Peyer's patch (tissue), 4 donors: ENCODE results near the gene POU2AF3. TPM values are rescaled to one million over a fixed set of nuclear protein-coding genes. Genes with fewer than 3 reads are reported as not detected.

ENCODE experiments used
- DNase-seq, 3 donors: peaks; one replicate each; pipeline ENCODE4 v3.0.0-alpha.2; 2017 to 2019
- H3K27ac ChIP-seq, 4 donors: fragments of 200-600 bp; sonication (generic); one replicate each; pipeline ENCODE4 v1.5.1; 2016 to 2019
- H3K27me3 ChIP-seq, 2 donors: fragments of 200-600 bp; sonication (generic); one replicate each; pipeline ENCODE4 v1.5.1; 2019
- H3K36me3 ChIP-seq, 3 donors: fragments of 200-600 bp; sonication (generic); one replicate each; pipeline ENCODE4 v1.5.1; 2016 to 2019
- H3K4me1 ChIP-seq, 4 donors: fragments of 200-600 bp; sonication (generic); one replicate each; pipeline ENCODE4 v1.5.1; 2016 to 2019
- H3K4me3 ChIP-seq, 4 donors: fragments of 200-600 bp; sonication (generic); 1 replicate in 3 of 4; 2 replicates in 1 of 4; pipeline ENCODE4 v1.5.1; 2016 to 2019; ENCODE audit warnings: mild to moderate bottlenecking in 1 of 4
- H3K9me3 ChIP-seq, 4 donors: fragments of 200-600 bp; sonication (generic); one replicate each; pipeline ENCODE4 v1.5.1; 2016 to 2019; ENCODE audit warnings: mild to moderate bottlenecking in 1 of 4
- CTCF ChIP-seq, 6 experiments: fragments of 450-650 bp in 4 of 6; fragments of 200-600 bp in 2 of 6; sonication (generic) in 1 of 6; IDR thresholded peaks; one replicate each; pipeline ENCODE4 v1.5.1; 2017 to 2019; ENCODE audit warnings: antibody characterized with exemption in 6 of 6, mild to moderate bottlenecking in 3 of 6, moderate library complexity in 1 of 6
- POLR2A ChIP-seq, 2 donors: fragments of 450-650 bp; IDR thresholded peaks; one replicate each; pipeline ENCODE4 v1.5.1; 2017; ENCODE audit warnings: antibody characterized with exemption in 2 of 2, mild to moderate bottlenecking in 2 of 2, moderate library complexity in 2 of 2
- total RNA-seq, 4 donors: library from RNA; depleted of rRNA; stranded (reverse); fragments of >200 nt; gene quantifications; one replicate each; pipeline ENCODE4 v1.1.0, GENCODE V29; 2016

The POU2AF3 gene
- total RNA-seq, 4 donors from 2014 or later = 2.5 to 14.9 (median 11.4) TPM

- Histone ChIP-seq H3K27me3 (no peaks in the 10 kb centered on the region), H3K9me3 (no peaks in the 10 kb centered on the region), H3K4me1 (peaks cover 0 to 25% (median 2%) of the 10 kb centered on the region in 4 donors), H3K4me3 (no peak overlapping the region), H3K36me3 (no peaks in the 10 kb centered on the region), H3K27ac (no peak overlapping the region)
- TF ChIP-seq POLR2A (IDR thresholded peaks at IDR 0.05) (no peak), CTCF (IDR thresholded peaks at IDR 0.05) (no peak)
- DNase-seq = no peak
Observed at GRCh38 chr11:111336582-111337256, 38.4 kb downstream of the POU2AF3 start.

GRCh38 chr11:111339758-111340388 is 41.5 kb downstream of the POU2AF3 start:
- no peaks in the 10 kb centered on the region for H3K36me3 ChIP-seq
- no peak overlapping the region for H3K27ac ChIP-seq
- H3K9me3 ChIP-seq = no peaks in the 10 kb centered on the region
- no peak for DNase-seq
- H3K4me1 ChIP-seq = peaks cover 0 to 15% (median 0%) of the 10 kb centered on the region in 4 donors
- no peaks in the 10 kb centered on the region for H3K27me3 ChIP-seq
- no peak overlapping the region for H3K4me3 ChIP-seq
- no peak for TF ChIP-seq CTCF (IDR thresholded peaks at IDR 0.05)
- TF ChIP-seq POLR2A (IDR thresholded peaks at IDR 0.05) = no peak

GRCh38 chr11:111342329-111342728 is 44.0 kb downstream of the POU2AF3 start:
- no peak for DNase-seq
- H3K36me3 ChIP-seq = no peaks in the 10 kb centered on the region
- TF ChIP-seq CTCF (IDR thresholded peaks at IDR 0.05) (no peak), POLR2A (IDR thresholded peaks at IDR 0.05) (no peak)
- no peak overlapping the region for H3K27ac ChIP-seq
- H3K9me3 ChIP-seq = no peaks in the 10 kb centered on the region
- no peaks in the 10 kb centered on the region for H3K27me3 ChIP-seq
- H3K4me1 ChIP-seq = no peaks in the 10 kb centered on the region
- no peak overlapping the region for H3K4me3 ChIP-seq

GRCh38 chr11:111344032-111344431 is 45.7 kb downstream of the POU2AF3 start:
- Histone ChIP-seq H3K27ac (no peak overlapping the region), H3K36me3 (no peaks in the 10 kb centered on the region), H3K4me1 (no peaks in the 10 kb centered on the region), H3K9me3 (no peaks in the 10 kb centered on the region), H3K27me3 (no peaks in the 10 kb centered on the region), H3K4me3 (no peak overlapping the region)
- DNase-seq = no peak
- TF ChIP-seq POLR2A (IDR thresholded peaks at IDR 0.05) (no peak), CTCF (IDR thresholded peaks at IDR 0.05) (no peak)

- H3K36me3 ChIP-seq = no peaks in the 10 kb centered on the region
- no peak overlapping the region for H3K4me3 ChIP-seq
- H3K27ac ChIP-seq = no peak overlapping the region
- H3K27me3 ChIP-seq = no peaks in the 10 kb centered on the region
- no peak for DNase-seq
- H3K4me1 ChIP-seq = no peaks in the 10 kb centered on the region
- H3K9me3 ChIP-seq = no peaks in the 10 kb centered on the region
- TF ChIP-seq POLR2A (IDR thresholded peaks at IDR 0.05) (no peak), CTCF (IDR thresholded peaks at IDR 0.05) (no peak)
Observed at GRCh38 chr11:111347002-111347722, 48.8 kb downstream of the POU2AF3 start.
